Activated CD4-positive, alpha-beta T cell treated with anti-CD3 and anti-CD28 coated beads for 36 hours (primary cell): ENCODE data around the gene ODAD4. TPM values are rescaled to one million over a fixed set of nuclear protein-coding genes. Genes with fewer than 3 reads are reported as not detected.

Experiments
- ATAC-seq: fragments of 200-7000 bp; cut with Tn5 transposase; one replicate; pipeline ENCODE4 v1.10.0; 2021; ENCODE audit warnings: mild to moderate bottlenecking, moderate library complexity
- CTCF ChIA-PET: fragments of 350-600 bp; sonication (Branson Sonifier 250); formaldehyde crosslinking; loops from one replicate; lab custom pipeline; 2021; ENCODE audit warnings: antibody characterized with exemption; lab: Charles Lee
- POLR2A ChIA-PET: fragments of 350-600 bp; sonication (Branson Sonifier 250); formaldehyde crosslinking; loops from one replicate; lab custom pipeline; 2021; ENCODE audit warnings: antibody characterized with exemption, inconsistent platforms; lab: Charles Lee
- DNase-seq: peaks from one replicate; pipeline ENCODE4 v3.0.0-alpha.2; 2020
- H3K27ac Mint-ChIP-seq: one replicate; pipeline ENCODE4 v1.8.0; 2021; ENCODE audit warnings: mixed read lengths
- H3K27me3 Mint-ChIP-seq: one replicate; pipeline ENCODE4 v1.8.0; 2021; ENCODE audit warnings: mixed read lengths
- H3K36me3 Mint-ChIP-seq: one replicate; pipeline ENCODE4 v1.8.0; 2021; ENCODE audit warnings: low read depth, mixed read lengths
- H3K4me1 Mint-ChIP-seq: one replicate; pipeline ENCODE4 v1.8.0; 2021; ENCODE audit warnings: mixed read lengths
- H3K4me3 Mint-ChIP-seq: one replicate; pipeline ENCODE4 v1.8.0; 2021; ENCODE audit warnings: mild to moderate bottlenecking, moderate library complexity, mixed read lengths
- H3K9me3 Mint-ChIP-seq: one replicate; pipeline ENCODE4 v1.8.0; 2021; ENCODE audit warnings: low read depth, mixed read lengths
- intact Hi-C, 2 experiments: fragments of 100-400 bp; cut with DNase I in 1 of 2; cut with micrococcal nuclease in 1 of 2; formaldehyde crosslinking; loops; one replicate each; pipeline versions ENCODE4 v1.14.2 to v1.15.1; 2022 to 2024; cut with DNase I, micrococcal nuclease
- total RNA-seq, 2 experiments: library from RNA; stranded (reverse); gene quantifications; one replicate each; pipeline ENCODE4 v1.2.3, GENCODE V29; 2021

The ODAD4 gene
- total RNA-seq, 2 experiments from 2014 or later = 0.81 to 1.1 TPM

- ChIA-PET POLR2A (interaction anchor here (0.6 kb wide), 2 partner anchors 57 to 174 kb away, joined by 3 to 10 read pairs; no protein-coding TSS in a partner anchor), CTCF (interaction anchor here (0.6 to 3.2 kb wide), 19 partner anchors 10 to 1348 kb away, joined by 3 to 19 read pairs (median 3); partner anchors contain the start of genes DHX58, DNAJC7, GHDC and ODAD4)
- Mint-ChIP-seq H3K4me1 (peaks cover 21% of the 10 kb centered on the region), H3K36me3 (peaks cover 2% of the 10 kb centered on the region), H3K4me3 (no peak overlapping the region), H3K27me3 (no peaks in the 10 kb centered on the region), H3K9me3 (no peaks in the 10 kb centered on the region), H3K27ac (no peak overlapping the region)
- intact Hi-C loops = loop anchor here (1.0 to 2.0 kb wide), 4 partner anchors 100 to 154 kb away; no protein-coding TSS in a partner anchor
- no peak for ATAC-seq
- peak; percentile 86 for DNase-seq
These were observed 32.5 kb downstream of the ODAD4 start for GRCh38 chr17:41962768-41963434.

GRCh38 chr17:41965694-41966462 lies 35.5 kb downstream of the ODAD4 start:
- ChIA-PET CTCF (interaction anchor here (0.7 to 3.0 kb wide), 18 partner anchors 16 to 228 kb away, joined by 3 to 16 read pairs (median 3); partner anchors contain the start of genes DHX58, DNAJC7, KLHL10 and NKIRAS2), POLR2A (interaction anchor here (0.6 to 2.2 kb wide), 16 partner anchors 12 to 759 kb away, joined by 3 to 23 read pairs (median 4); partner anchors contain the start of genes ACLY, DHX58, DNAJC7 and NKIRAS2)
- DNase-seq (peak; percentile 84), ATAC-seq (peak; percentile 72)
- intact Hi-C loops = loop anchor here (1.0 to 5.0 kb wide), 15 partner anchors 34 to 1016 kb away; partner anchors contain the start of genes ODAD4 (in 2 of the 2), DNAJC7 (in 1 of the 2), KAT2A (in 1 of the 2) and KCNH4 (in 1 of the 2)
- peak overlapping the region; percentile 33 for H3K27ac Mint-ChIP-seq
- no peaks in the 10 kb centered on the region for H3K27me3 Mint-ChIP-seq
- peaks cover 21% of the 10 kb centered on the region for H3K36me3 Mint-ChIP-seq
- H3K4me1 Mint-ChIP-seq = peaks cover 33% of the 10 kb centered on the region
- H3K9me3 Mint-ChIP-seq = no peaks in the 10 kb centered on the region
- peak overlapping the region; percentile 79 for H3K4me3 Mint-ChIP-seq

GRCh38 chr17:41966463-41967140 lies 36.2 kb downstream of the ODAD4 start, which contains the start of gene CNP:
Gene CNP (plus strand): TSS chr17:41966795. CDS start chr17:41966885, 90 bp downstream.
- peak within 1 kb of the TSS; percentile 82 for H3K27ac Mint-ChIP-seq
- ChIA-PET POLR2A (interaction anchor here (0.6 to 2.2 kb wide), 16 partner anchors 11 to 759 kb away, joined by 3 to 23 read pairs (median 4); partner anchors contain the start of genes ACLY, DHX58, DNAJC7 and NKIRAS2), CTCF (interaction anchor here (0.6 to 3.0 kb wide), 15 partner anchors 15 to 613 kb away, joined by 3 to 16 read pairs (median 3); partner anchors contain the start of genes DHX58, DNAJC7, KLHL10 and ODAD4)
- H3K4me3 Mint-ChIP-seq = peak within 1 kb of the TSS; percentile 79
- ATAC-seq (peak; percentile 75), DNase-seq (peak; percentile 95)
- intact Hi-C loops = loop anchor here (1.0 to 5.0 kb wide), 13 partner anchors 34 to 1016 kb away; partner anchors contain the start of genes ODAD4 (in 2 of the 2), DNAJC7 (in 1 of the 2), KAT2A (in 1 of the 2) and KCNH4 (in 1 of the 2)
- peaks cover 36% of the 10 kb centered on the region for H3K4me1 Mint-ChIP-seq
- no peaks in the 10 kb centered on the region for H3K27me3 Mint-ChIP-seq
- H3K36me3 Mint-ChIP-seq = peaks cover 25% of the 10 kb centered on the region
- no peaks in the 10 kb centered on the region for H3K9me3 Mint-ChIP-seq

- ChIA-PET POLR2A (interaction anchor here (0.6 to 2.2 kb wide), 6 partner anchors 10 to 145 kb away, joined by 3 to 23 read pairs (median 4); partner anchors contain the start of gene DNAJC7), CTCF (interaction anchor here (0.9 to 3.0 kb wide), 3 partner anchors 31 to 145 kb away, joined by 3 to 12 read pairs (median 4); partner anchors contain the start of gene DHX58)
- Mint-ChIP-seq H3K27ac (peak overlapping the region; percentile 82), H3K4me3 (peak overlapping the region; percentile 79), H3K36me3 (peaks cover 26% of the 10 kb centered on the region), H3K9me3 (no peaks in the 10 kb centered on the region), H3K27me3 (no peaks in the 10 kb centered on the region), H3K4me1 (peaks cover 36% of the 10 kb centered on the region)
- intact Hi-C loops = loop anchor here (2.0 to 5.0 kb wide), 4 partner anchors 35 to 1015 kb away; partner anchors contain the start of genes ODAD4 (in 1 of the 2), PTGES3L (in 1 of the 2), RUNDC1 (in 1 of the 2) and STAT3 (in 1 of the 2)
- ATAC-seq (peak; percentile 17), DNase-seq (peak; percentile 66)
These were observed 36.9 kb downstream of the ODAD4 start for GRCh38 chr17:41967141-41967920.

GRCh38 chr17:41967921-41968578 lies 37.6 kb downstream of the ODAD4 start:
- ATAC-seq (no peak), DNase-seq (no peak)
- Mint-ChIP-seq H3K4me1 (peaks cover 39% of the 10 kb centered on the region), H3K9me3 (no peaks in the 10 kb centered on the region), H3K27ac (peak overlapping the region; percentile 49), H3K4me3 (peak overlapping the region; percentile 79), H3K36me3 (peaks cover 30% of the 10 kb centered on the region), H3K27me3 (no peaks in the 10 kb centered on the region)
- POLR2A ChIA-PET = interaction anchor here (0.6 to 2.2 kb wide), 5 partner anchors 9 to 219 kb away, joined by 3 to 23 read pairs (median 5); partner anchors contain the start of genes DNAJC7 and ODAD4
- intact Hi-C loops = loop anchor here (2.0 to 5.0 kb wide), 4 partner anchors 36 to 1014 kb away; partner anchors contain the start of genes ODAD4 (in 1 of the 2), PTGES3L (in 1 of the 2), RUNDC1 (in 1 of the 2) and STAT3 (in 1 of the 2)
- CTCF ChIA-PET = interaction anchor here (1.7 kb wide), 1 partner anchor 103 kb away, joined by 4 read pairs; the partner anchor contains the start of gene KLHL11

GRCh38 chr17:41968676-41969075 lies 38.3 kb downstream of the ODAD4 start:
- ChIA-PET CTCF (interaction anchor here (0.7 to 1.7 kb wide), 2 partner anchors 104 to 135 kb away, joined by 3 to 4 read pairs; partner anchors contain the start of gene KLHL11), POLR2A (interaction anchor here (1.4 to 1.8 kb wide), 2 partner anchors 19 to 38 kb away, joined by 3 to 4 read pairs; partner anchors contain the start of gene ODAD4)
- Mint-ChIP-seq H3K36me3 (peaks cover 36% of the 10 kb centered on the region), H3K9me3 (no peaks in the 10 kb centered on the region), H3K4me3 (no peak overlapping the region), H3K27ac (peak overlapping the region; percentile 49), H3K27me3 (no peaks in the 10 kb centered on the region), H3K4me1 (peaks cover 39% of the 10 kb centered on the region)
- DNase-seq (no peak), ATAC-seq (no peak)
- intact Hi-C loops = loop anchor here (5.0 kb wide), 3 partner anchors 36 to 1014 kb away; partner anchors contain the start of genes ODAD4 (in 1 of the 2), PTGES3L (in 1 of the 2) and RUNDC1 (in 1 of the 2)

GRCh38 chr17:41970901-41971331 lies 40.5 kb downstream of the ODAD4 start:
- ChIA-PET POLR2A (no interaction called here), CTCF (interaction anchor here (1.3 kb wide), 1 partner anchor 49 kb away, joined by 3 read pairs; the partner anchor contains the start of gene NKIRAS2)
- peaks cover 27% of the 10 kb centered on the region for H3K4me1 Mint-ChIP-seq
- peaks cover 43% of the 10 kb centered on the region for H3K36me3 Mint-ChIP-seq
- peak overlapping the region; percentile 48 for H3K27ac Mint-ChIP-seq
- H3K4me3 Mint-ChIP-seq = no peak overlapping the region
- H3K27me3 Mint-ChIP-seq = no peaks in the 10 kb centered on the region
- no peaks in the 10 kb centered on the region for H3K9me3 Mint-ChIP-seq
- no peak for ATAC-seq
- no peak for DNase-seq
- intact Hi-C loops = no loop called here

GRCh38 chr17:41971721-41972523 lies 41.5 kb downstream of the ODAD4 start:
- intact Hi-C loops = no loop called here

More at GRCh38 chr17:41971721-41972523, 41.5 kb downstream of the ODAD4 start:
- H3K9me3 Mint-ChIP-seq = no peaks in the 10 kb centered on the region
- POLR2A ChIA-PET = interaction anchor here (0.6 to 1.5 kb wide), 3 partner anchors 16 to 153 kb away, joined by 3 to 5 read pairs (median 4); partner anchors contain the start of gene ODAD4
- CTCF ChIA-PET = interaction anchor here (0.6 to 1.5 kb wide), 4 partner anchors 8 to 62 kb away, joined by 3 to 4 read pairs (median 4); no protein-coding TSS in a partner anchor
- H3K27ac Mint-ChIP-seq = no peak overlapping the region
- H3K4me3 Mint-ChIP-seq = no peak overlapping the region
- H3K36me3 Mint-ChIP-seq = peaks cover 51% of the 10 kb centered on the region
- H3K27me3 Mint-ChIP-seq = no peaks in the 10 kb centered on the region
- no peak for DNase-seq
- ATAC-seq = no peak
- H3K4me1 Mint-ChIP-seq = peaks cover 26% of the 10 kb centered on the region
